Keratinocyte (primary cell): Measurements from ENCODE around the gene EML2. TPM values are rescaled to one million over a fixed set of nuclear protein-coding genes. Genes with fewer than 3 reads are reported as not detected.

Source experiments
- DNase-seq: peaks from one replicate; pipeline ENCODE4 v3.0.0-alpha.2; 2011; ENCODE audit warnings: low read depth, missing footprints, low spot score
- FAIRE-seq: peaks from 2 replicates; lab custom pipeline; 2011; peaks lifted over from hg19 to GRCh38; lab: Jason Lieb, UNC
- H2AFZ ChIP-seq: 2 replicates; pipeline ENCODE4 v1.6.0; 2012; ENCODE audit warnings: low read length, control low read depth, inconsistent platforms; ENCODE audit not compliant: control insufficient read depth
- H3K27ac ChIP-seq: 2 replicates; pipeline ENCODE4 v1.5.1; 2011; ENCODE audit warnings: low read length; ENCODE audit not compliant: control insufficient read depth, insufficient read depth
- H3K27me3 ChIP-seq: 3 replicates; pipeline ENCODE4 v1.6.0; 2011; ENCODE audit warnings: low read length; ENCODE audit not compliant: control insufficient read depth, insufficient read depth; ENCODE audit errors: extremely low read depth
- H3K36me3 ChIP-seq, 2 experiments: 2 replicates in 1 of 2; 3 replicates in 1 of 2; pipeline ENCODE4 v1.5.1; 2011; ENCODE audit warnings: low read length in 2 of 2, mild to moderate bottlenecking in 1 of 2; ENCODE audit not compliant: control insufficient read depth in 2 of 2, insufficient read depth in 2 of 2; ENCODE audit errors: extremely low read depth in 1 of 2
- H3K4me1 ChIP-seq: 3 replicates; pipeline ENCODE4 v1.5.1; 2011; ENCODE audit warnings: low read length; ENCODE audit not compliant: control insufficient read depth, insufficient read depth; ENCODE audit errors: extremely low read depth
- H3K4me2 ChIP-seq: 3 replicates; pipeline ENCODE4 v1.6.0; 2011; ENCODE audit warnings: low read depth, low read length; ENCODE audit not compliant: control insufficient read depth, insufficient read depth; ENCODE audit errors: extremely low read depth
- H3K4me3 ChIP-seq, 3 experiments: fragments of 200-600 bp in 1 of 3; sonication (generic) in 1 of 3; 2 replicates in 2 of 3; 3 replicates in 1 of 3; pipeline ENCODE4 v1.5.1; 2011 to 2016; ENCODE audit warnings: low read length in 3 of 3, mild to moderate bottlenecking in 3 of 3, control low read depth in 2 of 3, inconsistent platforms in 1 of 3, low read depth in 1 of 3, mixed read lengths in 1 of 3, mixed run types in 1 of 3, moderate library complexity in 1 of 3; ENCODE audit not compliant: control insufficient read depth in 2 of 3, insufficient read depth in 2 of 3; ENCODE audit errors: extremely low read depth in 1 of 3
- H3K79me2 ChIP-seq: 2 replicates; pipeline ENCODE4 v1.6.0; 2012; ENCODE audit warnings: low read length; ENCODE audit not compliant: control insufficient read depth, insufficient read depth
- H3K9ac ChIP-seq: 3 replicates; pipeline ENCODE4 v1.6.0; 2011; ENCODE audit warnings: low read length; ENCODE audit not compliant: control insufficient read depth, insufficient read depth; ENCODE audit errors: extremely low read depth
- H3K9me1 ChIP-seq: 3 replicates; pipeline ENCODE4 v1.6.0; 2011; ENCODE audit warnings: low read length; ENCODE audit not compliant: control insufficient read depth, insufficient read depth; ENCODE audit errors: extremely low read depth
- H3K9me3 ChIP-seq: 2 replicates; pipeline ENCODE4 v1.5.1; 2012; ENCODE audit warnings: low read depth, low read length; ENCODE audit not compliant: control insufficient read depth
- H4K20me1 ChIP-seq: 3 replicates; pipeline ENCODE4 v1.6.0; 2011; ENCODE audit warnings: low read length; ENCODE audit not compliant: control insufficient read depth, insufficient read depth; ENCODE audit errors: extremely low read depth
- EZH2 ChIP-seq: IDR thresholded peaks from one replicate; pipeline ENCODE4 v1.6.1; 2012; ENCODE audit warnings: inconsistent platforms, mild to moderate bottlenecking, low read length, moderate library complexity
- dilution Hi-C: fragments of 300-500 bp; cut with MboI; formaldehyde crosslinking; loops from one replicate; pipeline ENCODE4 v1.7.0; 2020; ENCODE audit warnings: low sequenced_read_pairs; ENCODE audit not compliant: extremely low pct_ligation_motif_present
- polyA plus RNA-seq, 5 experiments: library from polyadenylated mRNA; depleted of rRNA in 3 of 5; stranded (reverse) in 3 of 5; stranded (forward) in 1 of 5; unstranded in 1 of 5; fragments of >200 nt; gene quantifications; 1 replicate in 1 of 5; 2 replicates in 3 of 5; 3 replicates in 1 of 5; pipeline versions ENCODE4 v1.2.1 to v1.2.3, GENCODE V29; 2011 to 2012; ENCODE audit warnings: missing spikeins in 2 of 5, low read depth in 1 of 5, low replicate concordance in 1 of 5
- TF ChIP-seq, protein P1 (sequence below), 3 experiments: IDR thresholded peaks in 1 of 3; conservative IDR thresholded peaks in 1 of 3; optimal IDR thresholded peaks in 1 of 3; 2 replicates in 2 of 3; 3 replicates in 1 of 3; pipeline versions ENCODE3 to v1.5.1; 2011; ENCODE audit warnings: low read length in 3 of 3, mild to moderate bottlenecking in 3 of 3, moderate library complexity in 2 of 3, control low read depth in 1 of 3, inconsistent platforms in 1 of 3; ENCODE audit not compliant: insufficient read depth in 2 of 3; ENCODE audit errors: extremely low read depth in 1 of 3

Gene EML2
- polyA plus RNA-seq, 1 donor (not counting 4 experiments of a cell fraction or from before 2014, with no cell fraction given) = 43.4 TPM

- H2AFZ ChIP-seq = no peak overlapping the region
- H3K27me3 ChIP-seq = peaks cover 9% of the 10 kb centered on the region
- H4K20me1 ChIP-seq = no peaks in the 10 kb centered on the region
- no peak overlapping the region for H3K4me2 ChIP-seq
- no peak overlapping the region for H3K27ac ChIP-seq
- no peaks in the 10 kb centered on the region for H3K79me2 ChIP-seq
- dilution Hi-C loops = no loop called here
- FAIRE-seq = no peak
- H3K4me1 ChIP-seq = no peaks in the 10 kb centered on the region
- H3K9me3 ChIP-seq = no peaks in the 10 kb centered on the region
- TF ChIP-seq EZH2 = no peak
- TF ChIP-seq, protein P1, sequence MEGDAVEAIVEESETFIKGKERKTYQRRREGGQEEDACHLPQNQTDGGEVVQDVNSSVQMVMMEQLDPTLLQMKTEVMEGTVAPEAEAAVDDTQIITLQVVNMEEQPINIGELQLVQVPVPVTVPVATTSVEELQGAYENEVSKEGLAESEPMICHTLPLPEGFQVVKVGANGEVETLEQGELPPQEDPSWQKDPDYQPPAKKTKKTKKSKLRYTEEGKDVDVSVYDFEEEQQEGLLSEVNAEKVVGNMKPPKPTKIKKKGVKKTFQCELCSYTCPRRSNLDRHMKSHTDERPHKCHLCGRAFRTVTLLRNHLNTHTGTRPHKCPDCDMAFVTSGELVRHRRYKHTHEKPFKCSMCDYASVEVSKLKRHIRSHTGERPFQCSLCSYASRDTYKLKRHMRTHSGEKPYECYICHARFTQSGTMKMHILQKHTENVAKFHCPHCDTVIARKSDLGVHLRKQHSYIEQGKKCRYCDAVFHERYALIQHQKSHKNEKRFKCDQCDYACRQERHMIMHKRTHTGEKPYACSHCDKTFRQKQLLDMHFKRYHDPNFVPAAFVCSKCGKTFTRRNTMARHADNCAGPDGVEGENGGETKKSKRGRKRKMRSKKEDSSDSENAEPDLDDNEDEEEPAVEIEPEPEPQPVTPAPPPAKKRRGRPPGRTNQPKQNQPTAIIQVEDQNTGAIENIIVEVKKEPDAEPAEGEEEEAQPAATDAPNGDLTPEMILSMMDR (optimal IDR thresholded peaks at IDR 0.05 in 1 of 3, IDR thresholded peaks at IDR 0.05 in 1 of 3, conservative IDR thresholded peaks at IDR 0.05 in 1 of 3; ENCODE audit: extremely low read depth in 1 of 3, insufficient read depth in 2 of 3, low read length in 3 of 3) = no peak
- no peak overlapping the region for H3K9ac ChIP-seq
- no peak overlapping the region for H3K4me3 ChIP-seq
- no peaks in the 10 kb centered on the region for H3K9me1 ChIP-seq
- DNase-seq = no peak
- H3K36me3 ChIP-seq = no peaks in the 10 kb centered on the region
These were observed 20.0 kb upstream of the EML2 start for GRCh38 chr19:45659096-45659729.

DNA sequence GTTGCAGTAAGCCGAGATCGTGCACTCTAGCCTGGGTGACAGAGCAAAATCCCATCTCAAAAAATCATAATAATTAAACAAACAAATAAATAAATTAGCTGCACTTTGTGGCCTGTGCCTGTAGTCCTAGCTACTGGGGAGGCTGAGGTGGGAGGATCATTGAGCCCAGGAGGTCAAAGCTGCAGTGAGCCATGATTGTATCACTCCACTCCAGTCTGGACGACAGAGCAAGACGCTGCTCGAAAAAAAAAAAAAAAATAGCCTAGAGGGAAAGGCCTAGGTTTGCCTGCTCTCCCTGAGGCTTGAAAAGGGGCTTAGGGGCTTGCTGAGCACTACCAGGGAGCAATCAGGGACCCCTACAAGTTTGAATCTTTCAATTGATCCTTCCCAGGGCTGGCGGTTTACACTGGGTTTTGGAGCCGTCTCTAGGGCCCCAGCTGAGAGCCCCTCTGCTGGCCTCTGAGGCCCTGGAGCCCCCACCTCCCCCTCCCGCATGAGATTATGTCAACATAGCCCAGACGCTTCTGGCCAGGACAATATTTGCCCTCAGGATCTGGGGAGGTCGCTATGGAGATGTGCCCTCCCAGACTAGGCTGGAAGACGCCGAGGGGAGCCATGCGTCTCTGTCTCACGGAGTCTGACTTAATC, 18.4 kb upstream of the EML2 start:
- DNase-seq = no peak
- no peak overlapping the region for H3K9ac ChIP-seq
- no peaks in the 10 kb centered on the region for H3K79me2 ChIP-seq
- H3K27ac ChIP-seq = no peak overlapping the region
- H3K36me3 ChIP-seq = no peaks in the 10 kb centered on the region
- no peaks in the 10 kb centered on the region for H3K4me1 ChIP-seq
- no peaks in the 10 kb centered on the region for H3K9me3 ChIP-seq
- no peak overlapping the region for H3K4me3 ChIP-seq
- TF ChIP-seq, protein P1 (optimal IDR thresholded peaks at IDR 0.05 in 1 of 3, IDR thresholded peaks at IDR 0.05 in 1 of 3, conservative IDR thresholded peaks at IDR 0.05 in 1 of 3; ENCODE audit: extremely low read depth in 1 of 3, insufficient read depth in 2 of 3, low read length in 3 of 3) = no peak
- no peak for TF ChIP-seq EZH2
- H2AFZ ChIP-seq = no peak overlapping the region
- no peaks in the 10 kb centered on the region for H4K20me1 ChIP-seq
- dilution Hi-C loops = no loop called here
- H3K27me3 ChIP-seq = peaks cover 9% of the 10 kb centered on the region
- H3K9me1 ChIP-seq = no peaks in the 10 kb centered on the region
- no peak for FAIRE-seq
- no peak overlapping the region for H3K4me2 ChIP-seq
